H9 (cell line): ENCODE measurements around the gene SIL1. TPM values are rescaled to one million over a fixed set of nuclear protein-coding genes. Genes with fewer than 3 reads are reported as not detected.

ENCODE experiments used
- DNase-seq: peaks from one replicate; pipeline ENCODE4 v3.0.0-alpha.2; 2017
- H2AFZ ChIP-seq: one replicate; pipeline ENCODE4 v1.6.1; 2013; ENCODE audit warnings: mild to moderate bottlenecking, low read length, control low read depth, moderate library complexity
- H2AK5ac ChIP-seq: 2 replicates; pipeline ENCODE4 v1.6.1; 2013; ENCODE audit warnings: low read length, control low read depth, mixed read lengths; ENCODE audit not compliant: insufficient read length
- H2BK120ac ChIP-seq: one replicate; pipeline ENCODE4 v1.6.1; 2013; ENCODE audit warnings: low read depth, mild to moderate bottlenecking, low read length, control low read depth, inconsistent platforms; ENCODE audit not compliant: poor library complexity, severe bottlenecking
- H2BK12ac ChIP-seq: 2 replicates; pipeline ENCODE4 v1.6.1; 2013; ENCODE audit warnings: low read length, control low read depth, mixed read lengths, low read depth; ENCODE audit not compliant: insufficient read length
- H2BK15ac ChIP-seq: 2 replicates; pipeline ENCODE4 v1.6.1; 2013; ENCODE audit warnings: low read depth, low read length, control low read depth
- H2BK20ac ChIP-seq: one replicate; pipeline ENCODE4 v1.6.1; 2013; ENCODE audit warnings: low read depth, mild to moderate bottlenecking, low read length, control low read depth, inconsistent platforms; ENCODE audit not compliant: poor library complexity, severe bottlenecking
- H2BK5ac ChIP-seq: 2 replicates; pipeline ENCODE4 v1.6.1; 2013; ENCODE audit warnings: low read length, control low read depth, mixed read lengths; ENCODE audit not compliant: insufficient read length
- H3K14ac ChIP-seq: 2 replicates; pipeline ENCODE4 v1.6.1; 2013; ENCODE audit warnings: low read length, control low read depth; ENCODE audit not compliant: insufficient read depth
- H3K18ac ChIP-seq: 2 replicates; pipeline ENCODE4 v1.6.1; 2013; ENCODE audit warnings: low read depth, mild to moderate bottlenecking, mixed read lengths, low read length, control low read depth; ENCODE audit not compliant: insufficient read length
- H3K23ac ChIP-seq: 2 replicates; pipeline ENCODE4 v1.6.1; 2013; ENCODE audit warnings: low read length, control low read depth, mixed read lengths, low read depth; ENCODE audit not compliant: insufficient read length
- H3K23me2 ChIP-seq: 2 replicates; pipeline ENCODE4 v1.6.1; 2013; ENCODE audit warnings: low read depth, mild to moderate bottlenecking, mixed read lengths, low read length, control low read depth; ENCODE audit not compliant: insufficient read length, poor library complexity, severe bottlenecking
- H3K27ac ChIP-seq: 2 replicates; pipeline ENCODE4 v1.5.1; 2013; ENCODE audit warnings: low read length, control low read depth, mixed read lengths, low read depth; ENCODE audit not compliant: insufficient read length
- H3K27me3 ChIP-seq: 2 replicates; pipeline ENCODE4 v1.6.1; 2013; ENCODE audit warnings: low read length, control low read depth, inconsistent platforms; ENCODE audit not compliant: insufficient read depth
- H3K4ac ChIP-seq: 2 replicates; pipeline ENCODE4 v1.6.1; 2013; ENCODE audit warnings: low read depth, mild to moderate bottlenecking, control low read depth, inconsistent platforms, low read length, moderate library complexity
- H3K4me1 ChIP-seq: 2 replicates; pipeline ENCODE4 v1.6.1; 2013; ENCODE audit warnings: low read length, control low read depth, inconsistent platforms; ENCODE audit not compliant: insufficient read depth
- H3K4me2 ChIP-seq: 2 replicates; pipeline ENCODE4 v1.6.1; 2013; ENCODE audit warnings: low read length, control low read depth, mixed read lengths; ENCODE audit not compliant: insufficient read length, insufficient read depth
- H3K56ac ChIP-seq: 2 replicates; pipeline ENCODE4 v1.6.1; 2013; ENCODE audit warnings: low read depth, mild to moderate bottlenecking, mixed read lengths, low read length, control low read depth; ENCODE audit not compliant: insufficient read length
- H3K79me1 ChIP-seq: 2 replicates; pipeline ENCODE4 v1.6.1; 2013; ENCODE audit warnings: low read depth, mild to moderate bottlenecking, moderate library complexity, low read length, control low read depth, inconsistent platforms; ENCODE audit not compliant: insufficient read depth, poor library complexity, severe bottlenecking
- H3K79me2 ChIP-seq: 2 replicates; pipeline ENCODE4 v1.6.1; 2013; ENCODE audit warnings: low read length, control low read depth, inconsistent platforms; ENCODE audit not compliant: insufficient read depth
- H3K9ac ChIP-seq: 2 replicates; pipeline ENCODE4 v1.6.1; 2013; ENCODE audit warnings: low read length, control low read depth, mixed read lengths; ENCODE audit not compliant: insufficient read length; ENCODE audit errors: extremely low read depth
- H3K9me3 ChIP-seq: one replicate; pipeline ENCODE4 v1.6.1; 2013; ENCODE audit warnings: low read depth, low read length, inconsistent platforms; ENCODE audit not compliant: control insufficient read depth
- H3T11ph ChIP-seq: one replicate; pipeline ENCODE4 v1.6.1; 2013; ENCODE audit warnings: mild to moderate bottlenecking, low read length, control low read depth, inconsistent platforms
- H4K20me1 ChIP-seq: one replicate; pipeline ENCODE4 v1.6.1; 2013; ENCODE audit not compliant: control insufficient read depth, insufficient read length, insufficient read depth
- H4K5ac ChIP-seq: 2 replicates; pipeline ENCODE4 v1.6.1; 2013; ENCODE audit warnings: low read depth, mild to moderate bottlenecking, mixed read lengths, low read length, control low read depth; ENCODE audit not compliant: insufficient read length
- H4K8ac ChIP-seq: replicated peaks from 2 replicates; pipeline ENCODE4 v1.6.1; 2013; ENCODE audit warnings: low read length, control low read depth, mixed read lengths, low read depth; ENCODE audit not compliant: insufficient read length
- H4K91ac ChIP-seq: 2 replicates; pipeline ENCODE4 v1.6.1; 2013; ENCODE audit warnings: low read depth, mild to moderate bottlenecking, moderate library complexity, mixed read lengths, low read length, control low read depth; ENCODE audit not compliant: insufficient read length
- H3K27ac Mint-ChIP-seq, 3 experiments: 2 replicates in 2 of 3; 3 replicates in 1 of 3; pipeline ENCODE4 v1.8.0; 2020 to 2021; ENCODE audit warnings: mixed read lengths in 3 of 3, mild to moderate bottlenecking in 1 of 3, moderate library complexity in 1 of 3
- H3K27me3 Mint-ChIP-seq: 2 replicates; pipeline ENCODE4 v1.8.0; 2021; ENCODE audit warnings: low read depth, mild to moderate bottlenecking, moderate library complexity, mixed read lengths
- H3K36me3 Mint-ChIP-seq, 3 experiments: 2 replicates in 2 of 3; 3 replicates in 1 of 3; pipeline ENCODE4 v1.8.0; 2020 to 2021; ENCODE audit warnings: low read depth in 3 of 3, mixed read lengths in 3 of 3; ENCODE audit not compliant: insufficient read depth in 1 of 3
- H3K4me1 Mint-ChIP-seq, 2 experiments: 2 replicates each; pipeline ENCODE4 v1.8.0; 2020; ENCODE audit warnings: mixed read lengths in 2 of 2
- H3K4me3 Mint-ChIP-seq, 2 experiments: 2 replicates in 1 of 2; 3 replicates in 1 of 2; pipeline ENCODE4 v1.8.0; 2020 to 2021; ENCODE audit warnings: mild to moderate bottlenecking in 2 of 2, mixed read lengths in 2 of 2, moderate library complexity in 1 of 2
- H3K9me3 Mint-ChIP-seq, 2 experiments: 2 replicates in 1 of 2; 3 replicates in 1 of 2; pipeline ENCODE4 v1.8.0; 2020; ENCODE audit warnings: mild to moderate bottlenecking in 2 of 2, mixed read lengths in 2 of 2, moderate library complexity in 1 of 2
- WGBS: extraction: QIAGEN DNeasy Blood & Tissue Kit; methylation state at CpG from one replicate; pipeline ENCODE4 v1.1.7; 2013; ENCODE audit warnings: missing lambda C conversion rate, low lambda C conversion rate, mixed read lengths; ENCODE audit not compliant: insufficient read length; ENCODE audit errors: extremely low coverage; 5-methylcytosine and 5-hydroxymethylcytosine counted together
- total RNA-seq: library from RNA; stranded (reverse); gene quantifications from 2 replicates; pipeline ENCODE4 v1.2.1, GENCODE V29; 2021
- TF ChIP-seq, protein P1 (sequence below): fragments of 200-600 bp; sonication (generic); conservative IDR thresholded peaks from 3 replicates; pipeline ENCODE4 v1.8.0; 2021; ENCODE audit warnings: antibody characterized with exemption, mild to moderate bottlenecking

Gene SIL1
- total RNA-seq, 1 experiment from 2014 or later: 10.6 TPM

DNA sequence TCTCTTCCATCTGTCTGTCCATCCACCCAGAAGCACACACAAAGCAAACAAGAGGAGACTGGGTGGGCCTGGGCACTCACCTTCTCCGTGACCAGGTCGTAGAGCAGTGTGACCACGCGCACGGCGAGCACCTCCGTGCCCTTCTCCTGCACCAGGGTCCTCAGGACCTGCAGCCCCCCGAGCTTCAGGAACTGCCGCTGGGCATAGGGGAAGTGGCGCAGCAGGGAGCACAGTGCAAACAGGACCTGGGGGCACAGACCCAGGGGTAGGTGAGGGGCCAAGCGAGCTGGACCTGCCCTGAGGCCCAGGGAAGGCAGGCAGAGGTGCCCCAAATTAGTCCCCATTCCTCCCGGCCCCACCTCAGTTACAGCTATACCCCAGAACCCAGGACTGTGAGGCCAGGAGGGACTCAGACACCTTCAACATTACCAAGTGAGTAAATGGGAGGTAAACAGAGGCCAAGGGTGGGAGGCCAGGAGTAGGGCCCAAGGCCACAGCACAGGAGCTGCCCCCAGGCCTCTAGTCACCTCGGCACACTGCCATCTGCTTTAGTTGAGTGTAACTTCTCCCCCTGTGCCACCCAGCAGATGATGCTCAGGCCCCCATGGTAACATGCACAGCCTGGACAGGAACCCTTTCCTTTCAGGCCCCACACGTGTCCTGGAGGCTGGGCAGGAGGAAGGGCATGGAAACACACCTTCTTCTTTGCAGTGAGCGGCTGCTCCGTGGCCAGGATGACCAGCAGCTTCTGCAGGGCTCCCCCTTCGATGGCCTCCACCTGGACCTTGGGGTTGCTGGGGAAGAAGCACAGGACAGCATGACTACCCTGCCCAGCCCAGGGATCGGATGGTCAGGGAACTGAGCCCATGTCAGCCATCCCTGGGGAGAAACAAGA lies 246.8 kb downstream of the SIL1 start:
- TF ChIP-seq, protein P1, sequence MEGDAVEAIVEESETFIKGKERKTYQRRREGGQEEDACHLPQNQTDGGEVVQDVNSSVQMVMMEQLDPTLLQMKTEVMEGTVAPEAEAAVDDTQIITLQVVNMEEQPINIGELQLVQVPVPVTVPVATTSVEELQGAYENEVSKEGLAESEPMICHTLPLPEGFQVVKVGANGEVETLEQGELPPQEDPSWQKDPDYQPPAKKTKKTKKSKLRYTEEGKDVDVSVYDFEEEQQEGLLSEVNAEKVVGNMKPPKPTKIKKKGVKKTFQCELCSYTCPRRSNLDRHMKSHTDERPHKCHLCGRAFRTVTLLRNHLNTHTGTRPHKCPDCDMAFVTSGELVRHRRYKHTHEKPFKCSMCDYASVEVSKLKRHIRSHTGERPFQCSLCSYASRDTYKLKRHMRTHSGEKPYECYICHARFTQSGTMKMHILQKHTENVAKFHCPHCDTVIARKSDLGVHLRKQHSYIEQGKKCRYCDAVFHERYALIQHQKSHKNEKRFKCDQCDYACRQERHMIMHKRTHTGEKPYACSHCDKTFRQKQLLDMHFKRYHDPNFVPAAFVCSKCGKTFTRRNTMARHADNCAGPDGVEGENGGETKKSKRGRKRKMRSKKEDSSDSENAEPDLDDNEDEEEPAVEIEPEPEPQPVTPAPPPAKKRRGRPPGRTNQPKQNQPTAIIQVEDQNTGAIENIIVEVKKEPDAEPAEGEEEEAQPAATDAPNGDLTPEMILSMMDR: no peak
- H3K27ac Mint-ChIP-seq: 0 out of 7 replicates have a peak overlapping the region, but pooled peaks of 1 of the 3 experiments have one; percentile 40
- 0 out of 2 replicates have a peak, but pooled peaks cover 1% of the 10 kb centered on the region for H3K27me3 Mint-ChIP-seq
- H4K91ac ChIP-seq: no peak overlapping the region
- no peak overlapping the region for H2BK120ac ChIP-seq
- no peak overlapping the region for H3K18ac ChIP-seq
- no peak overlapping the region for H2BK5ac ChIP-seq
- WGBS: no CpG with 5 or more reads among the region's 18 CpGs
- H3K4me2 ChIP-seq: no peak overlapping the region
- H3K4me1 ChIP-seq: peaks cover 2% of the 10 kb centered on the region; the same call in 1 of the 2 replicates
- DNase-seq: no peak
- no peak overlapping the region for H2AK5ac ChIP-seq
- no peak overlapping the region for H4K8ac ChIP-seq
- H3K4ac ChIP-seq: no peak overlapping the region
- no peak overlapping the region for H2BK15ac ChIP-seq
- no peak overlapping the region for H3K4me3 Mint-ChIP-seq
- H2AFZ ChIP-seq: no peak overlapping the region
- H2BK12ac ChIP-seq: no peak overlapping the region
- H2BK20ac ChIP-seq: no peak overlapping the region
- no peaks in the 10 kb centered on the region for H3K9me3 Mint-ChIP-seq
- H3K27ac ChIP-seq: no peak overlapping the region
- no peaks in the 10 kb centered on the region for H3K9me3 ChIP-seq
- no peak overlapping the region for H4K5ac ChIP-seq
- H3K23me2 ChIP-seq: no peaks in the 10 kb centered on the region
- peaks cover 26 to 33% of the 10 kb centered on the region in 2 experiments for H3K4me1 Mint-ChIP-seq
- no peak overlapping the region for H3K9ac ChIP-seq
- no peaks in the 10 kb centered on the region for H3K27me3 ChIP-seq
- no peak overlapping the region for H3T11ph ChIP-seq
- H3K36me3 Mint-ChIP-seq: peaks cover 0 to 3% (median 0%) of the 10 kb centered on the region in 3 experiments; a peak in 1 of 7 replicates
- no peaks in the 10 kb centered on the region for H3K79me2 ChIP-seq
- no peak overlapping the region; the same call in 1 of the 2 replicates for H3K14ac ChIP-seq
- H4K20me1 ChIP-seq: no peaks in the 10 kb centered on the region
- H3K79me1 ChIP-seq: no peaks in the 10 kb centered on the region
- no peak overlapping the region for H3K56ac ChIP-seq
- no peak overlapping the region for H3K23ac ChIP-seq
